Measurements from ENCODE around the gene GGTLC2. TPM values are rescaled to one million over a fixed set of nuclear protein-coding genes. Genes with fewer than 3 reads are reported as not detected.

GGTLC2 gene
- total and polyA plus RNA-seq, 3 donors from 2014 or later, result 2.8 to 21.5 (median 4.5) TPM

GRCh38 chr22:22692707-22693530, 48.5 kb downstream of the GGTLC2 start:
- no peaks in the 10 kb centered on the region for H3K36me3 ChIP-seq (ENCODE audit: low read depth, missing control alignments)
- no peak overlapping the region for H3K27ac ChIP-seq
- H3K4me1 ChIP-seq, result no peaks in the 10 kb centered on the region
- no peaks in the 10 kb centered on the region for H3K9me3 ChIP-seq
- no peaks in the 10 kb centered on the region for H3K27me3 ChIP-seq
- intact Hi-C loops (cut with DNase I; ENCODE audit: low total_unique reads), result no loop called here
- TF ChIP-seq POLR2A (IDR thresholded peaks at IDR 0.05), result no peak
- peak in 2 of 3 experiments; percentile 27 to 43 for TF ChIP-seq CTCF (IDR thresholded peaks at IDR 0.05)
- peak; percentile 26 for DNase-seq
- 59 to 75% methylated on average over 8 of the region's 8 CpGs for WGBS, 2 donors
- no peak overlapping the region for H3K4me3 ChIP-seq

- intact Hi-C loops (cut with DNase I; ENCODE audit: low total_unique reads), result no loop called here
- TF ChIP-seq CTCF (IDR thresholded peaks at IDR 0.05), result no peak
- no peak for TF ChIP-seq POLR2A (IDR thresholded peaks at IDR 0.05)
- no peak for DNase-seq
- 73 to 90% methylated on average over 2 of the region's 2 CpGs for WGBS, 2 donors
- no peaks in the 10 kb centered on the region for H3K36me3 ChIP-seq (ENCODE audit: low read depth, missing control alignments)
- H3K9me3 ChIP-seq, result no peaks in the 10 kb centered on the region
- H3K27ac ChIP-seq, result no peak overlapping the region
- H3K4me1 ChIP-seq, result no peaks in the 10 kb centered on the region
- H3K27me3 ChIP-seq, result no peaks in the 10 kb centered on the region
- no peak overlapping the region for H3K4me3 ChIP-seq
Measured at GRCh38 chr22:22693531-22693884, 49.1 kb downstream of the GGTLC2 start.

GRCh38 chr22:22694106-22694505, 49.7 kb downstream of the GGTLC2 start:
- intact Hi-C loops (cut with DNase I; ENCODE audit: low total_unique reads), result no loop called here
- H3K36me3 ChIP-seq (ENCODE audit: low read depth, missing control alignments), result no peaks in the 10 kb centered on the region
- no peaks in the 10 kb centered on the region for H3K9me3 ChIP-seq
- H3K27ac ChIP-seq, result no peak overlapping the region
- DNase-seq, result no peak
- H3K4me1 ChIP-seq, result no peaks in the 10 kb centered on the region
- no peaks in the 10 kb centered on the region for H3K27me3 ChIP-seq
- WGBS, 2 donors, result 93 to 100% methylated on average over 1 of the region's 1 CpG
- no peak overlapping the region for H3K4me3 ChIP-seq
- no peak for TF ChIP-seq CTCF (IDR thresholded peaks at IDR 0.05)
- TF ChIP-seq POLR2A (IDR thresholded peaks at IDR 0.05), result no peak

- H3K4me1 ChIP-seq, result no peaks in the 10 kb centered on the region
- no peak for DNase-seq
- intact Hi-C loops (cut with DNase I; ENCODE audit: low total_unique reads), result no loop called here
- WGBS, 2 donors, result 89 to 95% methylated on average over 5 of the region's 5 CpGs
- H3K4me3 ChIP-seq, result no peak overlapping the region
- H3K27me3 ChIP-seq, result no peaks in the 10 kb centered on the region
- no peaks in the 10 kb centered on the region for H3K9me3 ChIP-seq
- TF ChIP-seq CTCF (IDR thresholded peaks at IDR 0.05) (no peak), POLR2A (IDR thresholded peaks at IDR 0.05) (no peak)
- H3K36me3 ChIP-seq (ENCODE audit: low read depth, missing control alignments), result no peaks in the 10 kb centered on the region
- H3K27ac ChIP-seq, result no peak overlapping the region
Measured at GRCh38 chr22:22696104-22696503, 51.7 kb downstream of the GGTLC2 start.

Small RNA genes lying within 50 kb of the gene (small RNA-seq; reads per million reads assigned to genes)
- 0 reads per million in 2 donors for gene AC244250.2
- gene IGLV3-29, result 0 reads per million in 2 donors
- 0 reads per million in 2 donors for gene IGLVVI-25-1

Other genes with a start within 250 kb of the GGTLC2 start
- 10 to 100 TPM; 51.2 to 73.3 TPM for gene ZNF280B, start 135.9 kb upstream of the GGTLC2 start, total RNA-seq
- gene ZNF280B, start 135.9 kb upstream of the GGTLC2 start, polyA plus RNA-seq (ENCODE audit: insufficient read depth, low read depth, low replicate concordance), result 22.8 TPM
- 1 to 10 TPM in 1 of 2 donors, under 1 TPM in 1; 0.43 to 1.1 TPM for gene ZNF280A, start 124.3 kb upstream of the GGTLC2 start, total RNA-seq
- gene ZNF280A, start 124.3 kb upstream of the GGTLC2 start, polyA plus RNA-seq (ENCODE audit: insufficient read depth, low read depth, low replicate concordance), result 0.38 TPM
- 100 to 1,000 TPM; 197 to 233 TPM for gene PRAME, start 85.3 kb upstream of the GGTLC2 start, total RNA-seq
- gene PRAME, start 85.3 kb upstream of the GGTLC2 start, polyA plus RNA-seq (ENCODE audit: insufficient read depth, low read depth, low replicate concordance), result 137 TPM
- gene IGLL5, start 243.2 kb downstream of the GGTLC2 start, total RNA-seq, result 1 to 10 TPM in 1 of 2 donors, under 1 TPM in 1; 0.94 to 1.4 TPM
- gene IGLL5, start 243.2 kb downstream of the GGTLC2 start, polyA plus RNA-seq (ENCODE audit: insufficient read depth, low read depth, low replicate concordance), result 9.8 TPM